HG03103 (cell line): ENCODE measurements around the gene KCNAB1.

Experiments
- ATAC-seq: cut with Tn5 transposase; IDR thresholded peaks from one replicate; pipeline ENCODE4 v1.9.1; 2021; ENCODE audit warnings: low read depth; ENCODE audit not compliant: unreplicated experiment

KCNAB1 gene

GRCh38 chr3:156356537-156357363 lies 236.4 kb downstream of the KCNAB1 start:
- no peak for ATAC-seq

- ATAC-seq, result no peak
These were observed 237.9 kb downstream of the KCNAB1 start for GRCh38 chr3:156358232-156358631.

- ATAC-seq, result no peak
These were observed 239.0 kb downstream of the KCNAB1 start for GRCh38 chr3:156359368-156359767.

- no peak for ATAC-seq
These were observed 239.7 kb downstream of the KCNAB1 start for GRCh38 chr3:156360083-156360482.

GRCh38 chr3:156360963-156361362 lies 240.6 kb downstream of the KCNAB1 start:
- no peak for ATAC-seq

- ATAC-seq, result no peak
These were observed 246.2 kb downstream of the KCNAB1 start for GRCh38 chr3:156366559-156366958.

GRCh38 chr3:156368189-156368588 lies 247.8 kb downstream of the KCNAB1 start:
- ATAC-seq, result peak; percentile 81

- ATAC-seq, result no peak
These were observed 251.3 kb downstream of the KCNAB1 start for GRCh38 chr3:156371701-156372100.

GRCh38 chr3:156373095-156373494 lies 252.7 kb downstream of the KCNAB1 start:
- no peak for ATAC-seq

GRCh38 chr3:156373654-156374053 lies 253.3 kb downstream of the KCNAB1 start:
- no peak for ATAC-seq

GRCh38 chr3:156376199-156376598 lies 255.8 kb downstream of the KCNAB1 start:
- no peak for ATAC-seq

- no peak for ATAC-seq
These were observed 256.9 kb downstream of the KCNAB1 start for GRCh38 chr3:156377266-156377665.

GRCh38 chr3:156377718-156378117 lies 257.3 kb downstream of the KCNAB1 start:
- no peak for ATAC-seq

GRCh38 chr3:156378871-156379270 lies 258.5 kb downstream of the KCNAB1 start:
- no peak for ATAC-seq

- ATAC-seq, result no peak
These were observed 258.9 kb downstream of the KCNAB1 start for GRCh38 chr3:156379327-156379726.

GRCh38 chr3:156381253-156381652 lies 260.9 kb downstream of the KCNAB1 start:
- ATAC-seq, result no peak

- peak; percentile 80 for ATAC-seq
These were observed 262.3 kb downstream of the KCNAB1 start for GRCh38 chr3:156382458-156383346.

- ATAC-seq, result no peak
These were observed 263.2 kb downstream of the KCNAB1 start for GRCh38 chr3:156383441-156384025.

GRCh38 chr3:156388497-156389448 lies 268.4 kb downstream of the KCNAB1 start:
- no peak for ATAC-seq

- ATAC-seq, result no peak
These were observed 269.1 kb downstream of the KCNAB1 start for GRCh38 chr3:156389449-156389950.
